HG03060 (cell line): Measurements from ENCODE around the gene STAT4.

Experiments
- ATAC-seq: cut with Tn5 transposase; IDR thresholded peaks from one replicate; pipeline ENCODE4 v1.9.1; 2021; ENCODE audit warnings: low read depth, moderate number of reproducible peaks; ENCODE audit not compliant: unreplicated experiment

STAT4 gene

DNA sequence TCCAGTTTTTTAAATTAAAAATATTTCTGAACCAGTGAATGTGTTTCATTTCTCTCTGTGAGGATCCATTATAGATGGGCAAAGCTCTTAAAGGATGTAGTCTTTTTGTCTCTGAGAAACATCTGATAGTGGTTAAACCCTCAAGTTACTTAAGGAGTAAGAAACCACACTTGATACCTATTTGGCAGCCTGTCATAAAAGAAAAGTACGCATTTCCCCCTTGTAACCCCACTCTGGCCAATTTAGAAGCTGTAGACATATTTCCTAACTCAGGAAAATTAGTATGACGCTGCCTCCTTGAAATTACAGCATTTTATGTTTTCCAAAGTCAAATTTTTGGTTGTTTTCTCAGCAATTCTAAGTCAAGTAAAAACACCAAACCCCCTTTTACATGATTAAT, 2.0 kb downstream of the STAT4 start:
- no peak for ATAC-seq

GRCh38 chr2:191148281-191148680, 2.5 kb downstream of the STAT4 start:
- ATAC-seq, result no peak

GRCh38 chr2:191145769-191146471, 4.9 kb downstream of the STAT4 start:
- no peak for ATAC-seq

- ATAC-seq, result no peak
These were observed 6.6 kb downstream of the STAT4 start for GRCh38 chr2:191144217-191144616.

DNA sequence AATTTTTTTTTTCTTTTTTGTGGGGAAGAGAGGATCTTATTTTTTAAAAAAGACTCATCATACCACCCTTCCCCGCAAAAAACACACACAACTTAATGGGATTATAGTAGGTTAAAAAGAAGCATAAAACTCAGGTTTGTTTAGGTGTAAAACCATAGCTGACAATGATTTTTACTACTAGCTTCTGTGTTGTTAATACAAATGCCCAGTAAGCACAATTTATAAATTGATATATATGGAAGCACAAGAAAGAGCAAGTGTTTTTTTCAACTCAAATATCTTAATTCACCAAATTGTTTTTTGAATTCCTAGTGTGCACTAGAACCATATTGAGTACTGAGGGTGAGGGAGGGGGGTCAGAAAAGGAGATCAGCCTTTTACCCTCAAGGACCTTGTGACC, 7.0 kb downstream of the STAT4 start:
- no peak for ATAC-seq

DNA sequence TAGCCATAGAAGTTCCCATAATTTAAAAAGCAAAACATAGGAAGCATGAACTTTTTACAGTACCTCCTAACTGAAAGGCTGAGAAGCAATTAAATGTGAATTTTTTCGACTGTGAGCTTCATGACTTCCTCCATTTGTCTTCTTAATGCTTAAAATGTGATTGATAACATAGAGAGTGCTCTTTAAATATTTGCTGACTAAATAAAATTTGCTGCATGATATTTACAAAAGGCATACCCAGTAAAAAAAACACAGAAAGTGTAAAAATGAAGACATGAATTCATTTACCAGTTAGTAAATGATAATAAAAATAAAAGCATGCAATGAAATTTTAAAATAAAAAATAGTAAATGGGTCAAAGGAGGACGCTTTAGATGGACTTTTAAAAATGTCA, 21.9 kb downstream of the STAT4 start:
- ATAC-seq, result no peak

GRCh38 chr2:191128172-191128910, 22.5 kb downstream of the STAT4 start:
- ATAC-seq, result no peak

DNA sequence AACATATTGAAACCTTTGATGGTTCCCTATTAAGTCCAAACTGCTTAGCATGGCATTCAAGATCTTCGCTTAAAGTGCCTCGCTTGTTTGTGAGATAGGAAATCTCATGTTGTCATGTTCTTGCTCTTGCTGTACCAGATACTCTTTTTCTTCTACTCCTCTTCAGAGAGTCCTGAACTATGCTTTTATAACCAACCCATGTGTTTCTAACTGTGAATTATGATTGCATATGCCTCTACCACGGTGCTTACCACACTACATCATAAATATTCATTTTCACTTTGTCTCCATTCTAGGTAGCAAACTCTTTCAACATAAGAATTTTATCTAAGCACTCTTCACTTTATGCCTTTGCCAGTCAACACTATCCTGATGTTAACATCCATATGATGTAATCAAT, 23.6 kb downstream of the STAT4 start:
- ATAC-seq, result no peak

DNA sequence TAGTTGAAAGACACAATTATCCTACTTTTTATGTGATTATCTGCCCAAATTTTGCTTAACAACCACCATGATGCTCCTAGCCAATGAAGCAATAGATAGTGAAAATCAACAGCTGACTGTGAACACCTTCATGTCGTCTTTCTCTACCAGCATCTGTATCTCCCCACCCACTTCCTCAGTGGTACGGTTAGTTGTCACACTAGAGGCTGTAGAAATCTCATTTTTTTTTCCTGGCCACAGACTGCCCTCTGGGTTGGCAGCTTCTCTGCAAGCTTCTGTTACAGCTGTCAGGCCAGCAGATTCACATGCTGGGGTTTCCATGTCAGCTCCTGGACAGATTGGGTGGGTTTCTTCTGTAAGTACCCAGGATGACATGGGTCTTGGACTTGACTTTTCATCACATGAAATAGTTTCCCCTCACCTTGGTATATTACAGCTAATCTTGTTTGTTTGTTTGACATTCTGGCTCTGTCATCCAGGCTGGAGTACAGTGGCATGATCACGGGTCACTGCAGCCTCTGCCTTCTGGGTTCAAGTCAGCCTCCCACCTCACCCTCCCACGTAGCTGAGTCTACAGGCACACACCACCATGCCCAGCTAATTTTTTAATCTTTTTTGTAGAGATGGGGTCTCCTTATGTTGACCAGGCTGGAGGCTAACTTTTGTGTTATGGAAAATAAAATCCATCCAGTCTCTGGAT, 24.3 kb downstream of the STAT4 start:
- ATAC-seq, result no peak

GRCh38 chr2:191125646-191126045, 25.1 kb downstream of the STAT4 start:
- ATAC-seq, result no peak

GRCh38 chr2:191122638-191123294, 28.0 kb downstream of the STAT4 start:
- no peak for ATAC-seq

GRCh38 chr2:191117341-191117740, 33.5 kb downstream of the STAT4 start:
- ATAC-seq, result no peak

- no peak for ATAC-seq
These were observed 35.0 kb downstream of the STAT4 start for GRCh38 chr2:191115804-191116203.

DNA sequence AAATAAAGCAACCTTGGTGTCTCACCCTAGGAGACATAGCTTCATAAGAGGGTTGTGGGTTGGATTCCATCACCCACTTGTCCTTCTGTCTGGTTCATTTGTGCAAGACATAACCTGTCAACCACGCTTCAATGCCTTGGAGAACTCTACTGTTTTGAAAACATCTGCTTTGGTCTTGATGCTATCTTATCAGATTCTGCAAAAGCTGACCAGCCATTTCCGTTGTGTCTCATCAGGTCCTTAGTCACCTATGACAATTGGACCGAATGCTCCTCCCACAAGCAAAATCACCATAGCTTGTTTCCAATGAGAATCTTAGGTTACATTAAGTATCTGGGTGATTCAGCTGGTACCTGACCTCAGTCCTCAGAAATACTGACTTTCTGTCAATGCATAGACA, 35.4 kb downstream of the STAT4 start:
- ATAC-seq, result peak; percentile 46

GRCh38 chr2:191114403-191114886, 36.3 kb downstream of the STAT4 start:
- ATAC-seq, result peak; percentile 60

DNA sequence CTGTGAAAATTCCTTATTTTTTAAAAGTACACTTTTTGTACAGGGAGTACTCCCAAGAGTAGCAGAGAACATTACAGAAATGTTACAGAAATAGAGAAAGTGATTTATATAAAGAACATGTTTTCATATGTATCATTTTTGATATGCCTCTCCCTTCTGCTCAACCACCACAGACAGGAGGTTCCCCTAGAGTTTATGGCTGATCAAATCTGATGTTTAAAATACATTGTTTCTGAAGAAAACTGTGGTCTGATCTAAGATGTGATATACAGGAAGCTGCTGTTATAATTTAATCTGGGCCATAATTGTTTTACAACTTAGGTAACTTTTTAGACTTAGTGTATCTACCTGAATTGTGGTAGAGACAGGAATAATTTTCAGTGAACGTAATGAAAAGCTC, 37.0 kb downstream of the STAT4 start:
- no peak for ATAC-seq

DNA sequence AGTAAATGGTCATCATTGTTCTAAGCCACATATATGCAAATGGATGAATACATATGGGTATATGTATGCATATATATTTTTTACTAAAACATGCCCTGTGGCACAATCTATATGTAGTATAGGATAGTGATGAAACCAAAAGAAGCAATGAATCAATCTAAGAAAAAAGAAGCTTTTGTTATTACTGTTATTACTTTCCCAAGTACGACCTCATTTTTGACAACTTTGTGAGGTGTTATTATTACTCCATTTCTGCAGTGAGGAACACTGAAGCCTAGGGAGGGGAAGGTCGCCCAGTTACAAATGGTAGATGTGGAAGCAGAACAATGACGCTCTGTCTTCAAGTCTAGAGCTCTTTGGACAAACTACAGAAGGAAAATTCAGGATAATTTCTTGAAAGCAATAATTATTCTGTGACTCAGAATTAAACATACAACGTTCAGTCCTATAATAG, 38.3 kb downstream of the STAT4 start:
- no peak for ATAC-seq

DNA sequence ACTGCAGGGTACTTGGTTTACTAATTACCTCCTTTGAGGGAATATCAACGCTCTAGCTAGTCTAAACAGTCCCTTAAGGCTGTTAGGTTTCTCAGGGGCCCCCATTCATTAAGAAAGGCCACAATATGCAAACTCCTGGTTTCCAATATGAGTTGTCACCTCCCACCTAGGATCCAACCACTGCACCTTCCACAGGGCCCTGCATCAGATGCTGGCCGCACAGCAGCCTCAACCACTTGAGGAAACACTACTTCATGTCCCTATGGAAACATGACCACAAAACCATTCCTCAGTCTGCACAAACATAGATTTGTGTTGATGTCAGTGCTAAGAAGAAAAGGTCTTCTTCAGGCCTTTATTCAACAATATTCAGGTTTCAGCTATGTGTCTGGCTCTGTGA, 40.9 kb downstream of the STAT4 start:
- no peak for ATAC-seq

GRCh38 chr2:191108331-191108730, 42.5 kb downstream of the STAT4 start:
- ATAC-seq, result no peak

GRCh38 chr2:191105082-191105481, 45.7 kb downstream of the STAT4 start:
- no peak for ATAC-seq

DNA sequence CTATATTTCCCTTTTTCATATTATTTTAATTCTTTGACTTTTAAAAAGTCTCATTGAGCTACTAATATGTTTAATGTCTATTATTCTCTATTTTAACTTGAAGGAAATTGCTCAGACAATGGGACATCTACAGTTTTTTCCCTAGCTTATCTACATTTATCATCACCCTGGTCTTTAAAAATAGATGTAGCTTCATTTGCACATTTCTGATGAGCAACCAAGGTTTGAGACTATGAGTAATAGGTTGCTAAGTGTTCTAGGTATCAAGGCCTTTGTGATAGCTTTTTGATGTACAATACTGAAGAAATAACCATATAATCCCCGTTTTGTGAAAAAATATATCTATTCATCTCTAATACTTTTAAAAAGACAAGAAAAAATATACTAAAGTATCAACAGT, 47.0 kb downstream of the STAT4 start:
- no peak for ATAC-seq
